NCI-H345 treated with DMSO at 0.1 percent for 48 hours (cell line): Measurements from ENCODE around the gene SPPL2B.
"Not testable (repeated sequence)": the region's sequence is repeated elsewhere in the genome, so short reads cannot be mapped to it uniquely, and the experiment has no call there.

Source experiments
- DNase-seq: peaks from one replicate; lab custom pipeline; 2025; ENCODE audit not compliant: unreplicated experiment; lab: John Stamatoyannopoulos, UW

SPPL2B gene

GRCh38 chr19:2328401-2329148, at the start of gene SPPL2B, which contains the start of gene LSM7:
Gene SPPL2B, plus strand, starts transcription at chr19:2328684. Its CDS starts 26 bp downstream, at chr19:2328710.
Gene LSM7, minus strand, starts transcription at chr19:2328586. Its CDS starts 20 bp downstream, at chr19:2328566.
- DNase-seq: peak; percentile 70

- DNase-seq: no peak
These were observed 47.7 kb upstream of the SPPL2B start for GRCh38 chr19:2280633-2281264.

GRCh38 chr19:2281265-2282061, 47.0 kb upstream of the SPPL2B start:
- not testable (repeated sequence) for DNase-seq

GRCh38 chr19:2282062-2282861, 46.2 kb upstream of the SPPL2B start, which contains the start of gene PEAK3:
Gene PEAK3, minus strand, starts transcription at chr19:2282175. Its CDS starts 1,244 bp downstream, at chr19:2280931.
- DNase-seq: no peak

- DNase-seq: no peak
These were observed 45.6 kb upstream of the SPPL2B start for GRCh38 chr19:2282862-2283237.

GRCh38 chr19:2283835-2284507, 44.5 kb upstream of the SPPL2B start:
- DNase-seq: no peak

GRCh38 chr19:2286402-2287140, 41.9 kb upstream of the SPPL2B start:
- DNase-seq: no peak

- DNase-seq: no peak
These were observed 40.7 kb upstream of the SPPL2B start for GRCh38 chr19:2287585-2288337.

GRCh38 chr19:2288338-2288817, 40.1 kb upstream of the SPPL2B start:
- peak; percentile 96 for DNase-seq

GRCh38 chr19:2288818-2289713, 39.4 kb upstream of the SPPL2B start:
- DNase-seq: no peak

GRCh38 chr19:2289714-2290435, 38.6 kb upstream of the SPPL2B start:
- DNase-seq: no peak

GRCh38 chr19:2290441-2291184, 37.9 kb upstream of the SPPL2B start:
- peak; percentile 43 for DNase-seq

GRCh38 chr19:2291185-2291751, 37.2 kb upstream of the SPPL2B start:
- peak; percentile 35 for DNase-seq

- DNase-seq: no peak
These were observed 33.7 kb upstream of the SPPL2B start for GRCh38 chr19:2294687-2295335.

GRCh38 chr19:2296141-2296540, 32.3 kb upstream of the SPPL2B start:
- no peak for DNase-seq
